IPS DF 4.7 (cell line): Measurements from ENCODE around the gene EML1.

Experiments used
- DNase-seq: peaks from one replicate; pipeline ENCODE4 v3.0.0-alpha.2; 2013; ENCODE audit warnings: low spot score; ENCODE audit errors: extremely low read depth

Gene EML1

GRCh38 chr14:99899578-99900178, 106.5 kb downstream of the EML1 start:
- no peak for DNase-seq

GRCh38 chr14:99902925-99903324, 109.7 kb downstream of the EML1 start:
- DNase-seq, result no peak

DNA sequence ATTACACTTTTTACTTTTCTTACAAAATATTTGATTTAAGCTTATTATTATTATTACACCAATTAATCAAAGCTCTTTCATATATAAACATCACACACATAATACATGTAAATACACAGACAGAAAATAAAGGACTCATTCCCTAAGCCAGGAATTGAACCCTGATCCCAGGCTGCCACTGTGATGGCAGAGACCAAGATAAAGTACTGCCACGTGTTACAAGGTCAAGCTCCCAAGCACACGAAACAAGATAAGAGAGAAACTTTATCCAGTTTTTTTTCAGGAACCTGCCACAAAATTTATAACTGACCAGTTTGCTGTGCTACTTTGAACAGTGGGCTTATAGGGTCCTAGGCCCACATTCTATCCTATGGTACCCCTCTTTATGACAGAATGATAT, 111.3 kb downstream of the EML1 start:
- DNase-seq, result no peak

GRCh38 chr14:99905121-99905520, 111.9 kb downstream of the EML1 start:
- DNase-seq, result no peak

DNA sequence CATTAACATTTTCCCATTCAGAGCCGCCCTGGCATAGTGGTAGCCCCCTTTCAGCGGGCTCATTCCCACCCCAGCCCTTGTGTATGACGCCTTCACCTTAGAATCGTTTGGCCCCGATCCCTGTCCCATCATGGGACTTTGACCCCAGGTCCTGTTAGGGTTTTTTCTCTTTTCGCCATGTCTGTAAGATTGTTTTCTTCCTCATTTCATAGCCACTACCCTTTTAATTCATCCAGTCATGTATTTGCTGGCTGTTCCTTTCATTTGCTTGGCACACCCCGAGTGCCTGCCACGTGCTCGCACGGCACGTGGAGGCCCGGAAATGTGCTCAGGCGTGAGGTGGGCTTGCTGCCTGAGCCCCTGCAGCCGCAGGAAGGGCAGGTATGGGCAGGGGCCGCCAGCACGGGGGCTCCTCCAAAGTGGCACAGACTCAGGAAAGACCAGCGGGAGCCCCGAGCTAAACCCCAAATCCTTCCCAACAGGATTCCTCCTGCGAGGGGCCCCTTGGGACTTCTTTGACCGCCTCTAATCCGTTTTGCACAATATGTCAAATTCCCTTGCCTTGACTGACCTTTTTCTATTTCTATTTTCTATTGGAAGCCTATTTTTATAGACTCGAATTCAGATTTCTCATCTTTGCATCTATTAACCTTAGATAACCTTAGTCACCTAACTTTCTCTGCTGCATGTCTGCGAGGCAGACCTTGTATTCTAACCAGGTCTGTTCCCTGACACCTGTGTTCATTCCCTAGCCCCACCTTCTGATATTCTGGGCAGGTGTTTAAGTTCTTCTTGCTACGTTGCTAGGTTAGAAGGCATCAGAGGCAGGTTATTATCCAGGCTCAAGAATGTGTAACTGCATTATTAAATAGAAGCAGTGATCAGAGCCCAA, 114.8 kb downstream of the EML1 start:
- DNase-seq, result no peak

GRCh38 chr14:99908653-99909250, 115.5 kb downstream of the EML1 start:
- DNase-seq, result no peak

DNA sequence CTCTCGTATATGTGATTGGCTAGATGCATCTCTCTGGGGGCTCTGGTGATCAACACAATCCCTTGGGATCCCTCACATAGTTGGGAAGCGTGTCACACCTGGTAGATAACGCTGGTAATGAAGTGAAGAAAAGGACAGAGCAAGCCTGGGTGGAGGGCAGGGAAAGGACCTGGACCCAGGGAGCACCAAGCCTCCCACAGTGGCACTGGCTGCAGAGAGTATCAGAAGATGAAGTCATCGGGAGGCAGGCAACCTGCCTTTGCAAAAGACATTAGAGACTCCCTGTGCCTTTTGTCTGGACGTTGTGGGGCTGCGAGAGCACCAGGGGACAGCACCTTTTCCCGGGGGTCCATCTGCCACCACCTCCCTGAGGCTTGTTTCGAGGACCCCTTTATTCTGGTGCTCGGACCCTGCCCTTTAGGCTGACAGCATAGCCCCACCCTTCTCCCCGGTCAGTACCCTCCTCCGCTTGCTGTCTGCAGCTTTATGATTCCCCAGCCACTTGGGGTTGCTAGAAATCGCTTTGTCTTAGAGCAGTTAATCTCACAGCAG, 116.4 kb downstream of the EML1 start:
- DNase-seq, result no peak

- DNase-seq, result no peak
Observed at GRCh38 chr14:99910337-99911309, 117.4 kb downstream of the EML1 start.

GRCh38 chr14:99915305-99916090, 122.3 kb downstream of the EML1 start:
- no peak for DNase-seq

DNA sequence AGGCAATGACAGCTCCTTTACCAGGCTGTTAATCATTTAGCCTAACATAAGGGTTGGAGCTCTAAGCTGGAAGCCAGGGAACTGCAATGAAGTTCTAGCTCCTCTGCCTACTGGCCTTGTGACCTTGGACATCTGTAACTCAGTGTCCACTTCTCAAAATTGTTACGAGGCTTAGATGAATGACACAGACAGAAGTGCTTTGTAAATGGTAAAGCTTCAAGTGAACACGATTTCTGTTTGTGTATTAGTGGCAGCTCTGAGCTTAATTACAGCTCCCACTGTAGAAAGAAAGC, 122.8 kb downstream of the EML1 start:
- no peak for DNase-seq

DNA sequence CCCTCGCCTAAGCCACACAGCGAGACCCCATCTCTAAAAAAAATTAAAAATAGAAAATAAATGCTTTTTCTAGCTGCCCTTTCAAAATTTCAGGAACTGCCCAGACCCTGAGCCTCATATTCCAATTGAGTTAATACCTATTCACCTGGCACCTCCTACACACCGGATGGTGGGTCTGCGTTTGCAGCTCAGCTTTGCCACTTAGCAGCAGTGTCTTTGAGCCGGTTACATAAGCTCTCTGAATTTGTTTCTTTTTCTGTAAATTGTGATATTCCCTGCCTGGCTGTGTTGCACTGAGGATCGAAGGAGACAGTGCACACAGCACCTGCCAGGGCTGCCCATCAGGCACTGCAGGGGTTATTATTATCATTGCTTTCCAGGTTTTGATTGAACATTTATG, 125.6 kb downstream of the EML1 start:
- DNase-seq, result no peak

DNA sequence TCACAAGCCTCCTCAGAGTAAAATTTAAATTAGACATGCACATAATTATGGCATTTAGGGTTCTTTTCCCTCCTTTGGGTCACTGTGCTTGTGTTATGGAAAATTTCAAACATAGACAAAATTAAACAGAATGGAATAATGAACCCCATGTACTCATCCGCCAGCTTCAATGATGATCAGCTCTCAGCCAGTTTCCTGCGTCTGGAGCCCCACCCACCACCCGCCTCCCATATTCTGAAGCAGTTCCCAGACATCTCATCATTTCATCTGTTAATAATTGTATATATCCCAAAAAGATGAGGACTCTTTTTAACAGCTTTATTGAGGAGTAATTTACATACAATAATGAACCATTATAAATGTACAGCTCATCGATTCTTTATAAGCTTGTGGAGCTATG, 128.2 kb downstream of the EML1 start:
- DNase-seq, result no peak

DNA sequence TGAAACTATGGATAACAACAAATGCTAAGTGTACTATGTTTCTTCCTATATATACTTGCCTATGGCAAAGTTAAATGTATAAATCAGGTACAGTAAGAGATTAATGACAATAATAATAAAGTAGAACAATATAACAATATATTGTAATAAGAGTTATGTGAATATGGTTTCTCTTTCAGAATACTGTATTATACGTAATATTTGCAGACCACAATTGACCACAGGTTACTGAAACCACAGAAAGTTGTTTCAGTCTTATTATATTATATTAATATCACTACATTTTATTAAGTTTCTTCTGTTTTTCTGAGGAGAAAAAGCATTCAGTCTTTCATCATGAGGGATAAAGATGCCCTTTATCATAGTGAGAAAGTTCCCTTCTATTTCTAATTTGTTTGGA, 131.2 kb downstream of the EML1 start:
- no peak for DNase-seq

DNA sequence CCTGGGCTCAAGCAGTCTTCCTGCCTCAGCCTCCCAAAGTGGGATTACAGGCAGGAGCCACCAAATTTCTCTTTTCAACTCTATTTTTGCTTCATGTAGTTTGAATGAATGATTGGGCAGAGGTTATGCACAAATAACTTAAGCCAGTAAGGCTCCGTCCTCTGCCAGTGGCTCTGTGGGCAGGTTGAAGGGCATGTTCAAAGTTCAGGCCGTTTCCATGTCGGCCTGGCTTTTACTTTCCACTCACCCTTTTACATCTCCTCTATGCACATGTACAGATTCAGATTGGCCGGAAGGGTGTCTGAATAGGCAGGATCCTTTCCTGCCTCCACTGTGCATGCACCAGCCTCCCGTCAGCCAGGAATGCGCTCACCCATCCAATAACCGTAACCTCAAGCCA, 132.3 kb downstream of the EML1 start:
- no peak for DNase-seq

DNA sequence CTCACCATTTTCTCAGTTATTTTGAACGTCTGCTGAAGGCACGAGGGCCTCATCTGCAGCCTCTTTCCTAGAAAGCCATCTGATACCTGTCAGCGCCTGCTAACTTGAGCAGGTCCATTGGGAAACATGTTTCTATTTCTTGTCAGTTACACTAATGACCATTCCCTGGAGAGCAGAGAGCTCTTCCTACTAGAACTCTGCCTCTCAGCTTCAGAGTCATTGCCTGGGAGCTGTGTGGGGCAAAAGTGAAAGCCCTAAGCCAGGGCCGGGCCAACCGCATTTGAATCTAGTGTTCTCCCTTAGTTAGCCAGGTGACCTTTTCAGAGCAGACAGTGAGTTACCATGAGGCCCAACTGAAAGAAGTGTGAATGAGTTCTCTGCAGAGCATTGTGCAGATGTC, 135.8 kb downstream of the EML1 start:
- no peak for DNase-seq

- DNase-seq, result no peak
Observed at GRCh38 chr14:99929601-99930000, 136.4 kb downstream of the EML1 start.

DNA sequence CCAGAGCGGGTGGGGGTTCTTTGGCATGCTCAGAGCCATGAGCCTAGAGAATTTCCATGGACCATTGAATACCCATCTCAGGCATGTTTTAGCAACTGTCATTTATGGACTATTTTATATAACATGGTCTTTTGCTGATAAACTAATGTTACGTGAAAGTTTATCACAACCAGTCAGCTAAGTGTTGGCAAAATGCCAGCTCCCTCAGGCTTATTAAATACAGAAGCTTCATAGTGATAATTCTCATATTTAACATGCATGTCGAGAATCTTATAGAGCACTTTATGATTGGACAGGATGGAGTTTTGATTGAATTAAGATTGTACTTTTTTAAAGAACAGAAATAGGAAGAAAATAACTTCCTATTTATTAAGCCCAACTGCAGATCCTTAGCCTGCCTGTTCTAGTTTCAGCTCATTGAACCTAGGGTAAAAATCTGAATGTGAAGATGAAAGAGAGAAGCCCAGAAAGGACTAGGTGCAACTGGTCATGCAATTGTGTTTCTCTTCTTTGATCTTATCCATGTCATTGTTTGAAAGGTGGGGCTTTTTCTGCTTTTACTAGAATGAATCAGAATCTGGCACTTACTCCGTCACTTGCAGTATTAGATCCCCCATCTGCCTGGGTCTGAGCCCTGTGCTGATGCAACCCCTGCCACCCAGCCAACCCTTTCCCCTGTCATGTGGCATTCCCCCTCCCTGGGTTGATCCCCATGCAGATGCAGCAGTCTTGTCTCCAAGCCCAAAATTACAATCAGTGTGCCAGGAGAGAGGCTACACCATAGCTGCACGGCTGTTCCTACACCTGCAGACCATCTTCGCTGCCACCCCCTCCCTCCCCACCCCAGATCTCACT, 137.4 kb downstream of the EML1 start:
- DNase-seq, result no peak

DNA sequence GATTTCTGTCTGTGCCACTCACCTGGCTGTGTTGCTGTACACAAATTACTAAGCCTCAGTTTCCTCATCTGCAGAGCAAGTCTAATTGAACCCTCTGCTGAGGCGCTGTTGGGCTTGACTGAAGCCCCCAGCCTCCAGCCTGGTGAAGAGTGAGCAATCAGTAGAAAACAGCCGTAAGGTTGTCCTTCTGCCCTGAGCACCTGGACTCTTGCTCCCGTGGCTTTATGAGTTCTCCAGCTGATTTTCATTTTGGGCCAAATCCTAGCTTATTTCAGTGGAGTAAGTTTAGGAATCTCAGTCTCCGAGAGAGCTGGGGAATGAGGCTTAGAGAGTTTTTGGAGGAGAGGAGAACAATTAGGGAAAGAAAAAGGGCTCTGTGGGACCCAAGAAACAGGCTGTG, 138.1 kb downstream of the EML1 start:
- DNase-seq, result no peak

- no peak for DNase-seq
Observed at GRCh38 chr14:99936056-99936455, 142.8 kb downstream of the EML1 start.
